Immature natural killer cell (primary cell): ENCODE measurements around the gene GOLGA6L7. TPM values are rescaled to one million over a fixed set of nuclear protein-coding genes. Genes with fewer than 3 reads are reported as not detected.
"Not testable (repeated sequence)": the region's sequence is repeated elsewhere in the genome, so short reads cannot be mapped to it uniquely, and the experiment has no call there.

Experiments
- DNase-seq, 3 donors: peaks; one replicate each; pipeline ENCODE4 v3.0.0; 2022; ENCODE audit warnings: mixed read lengths in 1 of 3
- H3K27ac Mint-ChIP-seq, 6 donors: one replicate each; pipeline ENCODE4 v1.8.0; 2020; ENCODE audit warnings: mixed read lengths in 6 of 6, mild to moderate bottlenecking in 5 of 6, inconsistent platforms in 4 of 6, moderate library complexity in 3 of 6
- H3K27me3 Mint-ChIP-seq, 3 donors: one replicate each; pipeline ENCODE4 v1.8.0; 2020 to 2021; ENCODE audit warnings: low read depth in 3 of 3, mild to moderate bottlenecking in 3 of 3, mixed read lengths in 3 of 3, moderate library complexity in 3 of 3, inconsistent platforms in 1 of 3
- H3K36me3 Mint-ChIP-seq, 3 donors: one replicate each; pipeline ENCODE4 v1.8.0; 2020; ENCODE audit warnings: mixed read lengths in 3 of 3, inconsistent platforms in 2 of 3, mild to moderate bottlenecking in 2 of 3
- H3K4me1 Mint-ChIP-seq, 2 donors: one replicate each; pipeline ENCODE4 v1.8.0; 2020; ENCODE audit warnings: inconsistent platforms in 2 of 2, mild to moderate bottlenecking in 2 of 2, mixed read lengths in 2 of 2, moderate library complexity in 1 of 2
- H3K4me3 Mint-ChIP-seq, 5 donors: one replicate each; pipeline ENCODE4 v1.8.0; 2020; ENCODE audit warnings: mild to moderate bottlenecking in 5 of 5, mixed read lengths in 5 of 5, inconsistent platforms in 3 of 5, moderate library complexity in 3 of 5
- H3K9me3 Mint-ChIP-seq, 6 donors: one replicate each; pipeline ENCODE4 v1.8.0; 2020; ENCODE audit warnings: mild to moderate bottlenecking in 6 of 6, mixed read lengths in 6 of 6, inconsistent platforms in 4 of 6, moderate library complexity in 3 of 6
- polyA plus RNA-seq, 3 donors: library from polyadenylated mRNA; unstranded; fragments of 300-500 nt; fragmentation: Illumina TruSeq; gene quantifications; one replicate each; pipeline ENCODE4 v1.2.3, GENCODE V29; 2021

Gene GOLGA6L7
- not detected for polyA plus RNA-seq

- not testable (repeated sequence) for DNase-seq, H3K4me3 Mint-ChIP-seq, H3K4me1 Mint-ChIP-seq, H3K9me3 Mint-ChIP-seq, H3K27ac Mint-ChIP-seq, H3K36me3 Mint-ChIP-seq, H3K27me3 Mint-ChIP-seq
Measured at GRCh38 chr15:28848521-28848920, at the start of gene GOLGA6L7. Gene GOLGA6L7 (minus strand): TSS chr15:28848644. CDS start chr15:28848549, 95 bp downstream.

GRCh38 chr15:28897861-28898585, 49.6 kb upstream of the GOLGA6L7 start:
- Mint-ChIP-seq H3K4me1 (peaks cover 40% of the 10 kb centered on the region in 2 donors), H3K9me3 (no peaks in the 10 kb centered on the region), H3K27ac (peak overlapping the region in 3 of 6 donors; percentile 12 to 24 (median 13)), H3K36me3 (peaks cover 0 to 3% (median 0%) of the 10 kb centered on the region in 3 donors), H3K27me3 (peaks cover 0 to 3% (median 0%) of the 10 kb centered on the region in 3 donors), H3K4me3 (no peak overlapping the region)
- no peak for DNase-seq

GRCh38 chr15:28896951-28897350, 48.5 kb upstream of the GOLGA6L7 start:
- Mint-ChIP-seq H3K36me3 (peaks cover 0 to 3% (median 0%) of the 10 kb centered on the region in 3 donors), H3K27me3 (peaks cover 0 to 3% (median 0%) of the 10 kb centered on the region in 3 donors), H3K4me1 (peaks cover 40 to 43% of the 10 kb centered on the region in 2 donors), H3K9me3 (no peaks in the 10 kb centered on the region), H3K4me3 (no peak overlapping the region), H3K27ac (no peak overlapping the region)
- no peak for DNase-seq

GRCh38 chr15:28895566-28895965, 47.1 kb upstream of the GOLGA6L7 start:
- H3K27ac Mint-ChIP-seq = peak overlapping the region in 1 of 6 donors; percentile 21
- DNase-seq = no peak
- no peak overlapping the region for H3K4me3 Mint-ChIP-seq
- H3K27me3 Mint-ChIP-seq = peaks cover 0 to 4% (median 2%) of the 10 kb centered on the region in 3 donors
- H3K4me1 Mint-ChIP-seq = peaks cover 46 to 52% of the 10 kb centered on the region in 2 donors
- H3K36me3 Mint-ChIP-seq = peaks cover 0 to 3% (median 0%) of the 10 kb centered on the region in 3 donors
- H3K9me3 Mint-ChIP-seq = no peaks in the 10 kb centered on the region

- Mint-ChIP-seq H3K27ac (no peak overlapping the region), H3K27me3 (peaks cover 0 to 4% (median 2%) of the 10 kb centered on the region in 3 donors), H3K4me1 (peaks cover 48 to 56% of the 10 kb centered on the region in 2 donors), H3K4me3 (no peak overlapping the region), H3K36me3 (peaks cover 0 to 3% (median 0%) of the 10 kb centered on the region in 3 donors), H3K9me3 (no peaks in the 10 kb centered on the region)
- no peak for DNase-seq
Measured at GRCh38 chr15:28895146-28895545, 46.7 kb upstream of the GOLGA6L7 start.

GRCh38 chr15:28894631-28895030, 46.2 kb upstream of the GOLGA6L7 start:
- no peak for DNase-seq
- Mint-ChIP-seq H3K9me3 (no peaks in the 10 kb centered on the region), H3K4me1 (peaks cover 53 to 59% of the 10 kb centered on the region in 2 donors), H3K4me3 (no peak overlapping the region), H3K36me3 (peaks cover 0 to 3% (median 0%) of the 10 kb centered on the region in 3 donors), H3K27ac (no peak overlapping the region), H3K27me3 (peaks cover 0 to 4% (median 2%) of the 10 kb centered on the region in 3 donors)

GRCh38 chr15:28892789-28893610, 44.6 kb upstream of the GOLGA6L7 start:
- DNase-seq = no peak
- H3K9me3 Mint-ChIP-seq = no peaks in the 10 kb centered on the region
- H3K27ac Mint-ChIP-seq = peak overlapping the region in 2 of 6 donors; percentile 5 to 70
- H3K27me3 Mint-ChIP-seq = peaks cover 0 to 4% (median 2%) of the 10 kb centered on the region in 3 donors
- no peak overlapping the region for H3K4me3 Mint-ChIP-seq
- no peaks in the 10 kb centered on the region for H3K36me3 Mint-ChIP-seq
- H3K4me1 Mint-ChIP-seq = peaks cover 57 to 63% of the 10 kb centered on the region in 2 donors

- Mint-ChIP-seq H3K4me1 (peaks cover 58 to 66% of the 10 kb centered on the region in 2 donors), H3K36me3 (no peaks in the 10 kb centered on the region), H3K9me3 (no peaks in the 10 kb centered on the region), H3K4me3 (no peak overlapping the region), H3K27me3 (peaks cover 0 to 4% (median 2%) of the 10 kb centered on the region in 3 donors), H3K27ac (peak overlapping the region in 4 of 6 donors; percentile 85 to 90 (median 88))
- no peak for DNase-seq
Measured at GRCh38 chr15:28891588-28891987, 43.1 kb upstream of the GOLGA6L7 start.

GRCh38 chr15:28890711-28891495, 42.5 kb upstream of the GOLGA6L7 start:
- Mint-ChIP-seq H3K27ac (peak overlapping the region; percentile 78 to 90 (median 85)), H3K9me3 (no peaks in the 10 kb centered on the region), H3K27me3 (peaks cover 0 to 4% (median 2%) of the 10 kb centered on the region in 3 donors), H3K4me3 (peak overlapping the region; percentile 18 to 54 (median 49)), H3K36me3 (no peaks in the 10 kb centered on the region), H3K4me1 (peaks cover 58 to 66% of the 10 kb centered on the region in 2 donors)
- peak in 2 of 3 donors; percentile 22 to 25 for DNase-seq

GRCh38 chr15:28890291-28890690, 41.8 kb upstream of the GOLGA6L7 start:
- H3K36me3 Mint-ChIP-seq, H3K9me3 Mint-ChIP-seq, H3K27me3 Mint-ChIP-seq, DNase-seq: not testable (repeated sequence)
- H3K4me3 Mint-ChIP-seq = peak overlapping the region; percentile 19 to 54 (median 49)
- H3K27ac Mint-ChIP-seq = peak overlapping the region; percentile 78 to 90 (median 85)
- peaks cover 58 to 66% of the 10 kb centered on the region in 2 donors for H3K4me1 Mint-ChIP-seq

GRCh38 chr15:28889871-28890270, 41.4 kb upstream of the GOLGA6L7 start:
- not testable (repeated sequence) for H3K9me3 Mint-ChIP-seq, DNase-seq, H3K36me3 Mint-ChIP-seq, H3K27me3 Mint-ChIP-seq
- H3K4me3 Mint-ChIP-seq = peak overlapping the region; percentile 7 to 45 (median 8)
- H3K4me1 Mint-ChIP-seq = peaks cover 58 to 66% of the 10 kb centered on the region in 2 donors
- peak overlapping the region; percentile 64 to 90 (median 84) for H3K27ac Mint-ChIP-seq

GRCh38 chr15:28889346-28889745, 40.9 kb upstream of the GOLGA6L7 start:
- H3K27me3 Mint-ChIP-seq = peaks cover 0 to 3% (median 2%) of the 10 kb centered on the region in 3 donors
- peak overlapping the region in 4 of 5 donors; percentile 7 to 45 (median 18) for H3K4me3 Mint-ChIP-seq
- peaks cover 58 to 65% of the 10 kb centered on the region in 2 donors for H3K4me1 Mint-ChIP-seq
- H3K36me3 Mint-ChIP-seq = no peaks in the 10 kb centered on the region
- no peaks in the 10 kb centered on the region for H3K9me3 Mint-ChIP-seq
- peak overlapping the region; percentile 64 to 90 (median 84) for H3K27ac Mint-ChIP-seq
- no peak for DNase-seq

- H3K27me3 Mint-ChIP-seq = peaks cover 0 to 3% (median 2%) of the 10 kb centered on the region in 3 donors
- no peaks in the 10 kb centered on the region for H3K36me3 Mint-ChIP-seq
- no peak for DNase-seq
- H3K4me1 Mint-ChIP-seq = peaks cover 58 to 64% of the 10 kb centered on the region in 2 donors
- H3K9me3 Mint-ChIP-seq = no peaks in the 10 kb centered on the region
- H3K27ac Mint-ChIP-seq = peak overlapping the region in 3 of 6 donors; percentile 21 to 50 (median 35)
- peak overlapping the region in 2 of 5 donors; percentile 15 to 39 for H3K4me3 Mint-ChIP-seq
Measured at GRCh38 chr15:28888900-28889299, 40.5 kb upstream of the GOLGA6L7 start.
